Uterus (tissue), 4 donors: ENCODE measurements around the gene CPED1. TPM values are rescaled to one million over a fixed set of nuclear protein-coding genes. Genes with fewer than 3 reads are reported as not detected.
"Not testable (repeated sequence)": the region's sequence is repeated elsewhere in the genome, so short reads cannot be mapped to it uniquely, and the experiment has no call there.

ENCODE experiments used
- DNase-seq, 2 donors: peaks; one replicate each; pipeline ENCODE4 v3.0.0-alpha.2; 2019 to 2020
- H3K27ac ChIP-seq, 2 donors: fragments of 200-600 bp; sonication (generic); 1 replicate in 1 of 2; 2 replicates in 1 of 2; pipeline ENCODE4 v1.5.1; 2016 to 2018
- H3K27me3 ChIP-seq, 2 donors: fragments of 200-600 bp; sonication (generic); one replicate each; pipeline ENCODE4 v1.5.1; 2018 to 2019; ENCODE audit warnings: control low read depth in 1 of 2
- H3K36me3 ChIP-seq, 2 donors: fragments of 200-600 bp; sonication (generic); one replicate each; pipeline ENCODE4 v1.5.1; 2019; ENCODE audit warnings: control low read depth in 1 of 2
- H3K4me1 ChIP-seq, 2 donors: fragments of 200-600 bp; sonication (generic); one replicate each; pipeline ENCODE4 v1.5.1; 2018 to 2019; ENCODE audit warnings: control low read depth in 1 of 2
- H3K4me3 ChIP-seq, 2 donors: fragments of 200-600 bp; sonication (generic); 1 replicate in 1 of 2; 2 replicates in 1 of 2; pipeline ENCODE4 v1.5.1; 2018 to 2019; ENCODE audit warnings: mild to moderate bottlenecking in 1 of 2
- H3K9me3 ChIP-seq, 2 donors: fragments of 200-600 bp; sonication (generic); one replicate each; pipeline ENCODE4 v1.5.1; 2019; ENCODE audit warnings: control low read depth in 1 of 2
- CTCF ChIP-seq, 4 experiments: fragments of 200-600 bp in 2 of 4; fragments of 450-650 bp in 2 of 4; sonication (generic) in 2 of 4; IDR thresholded peaks; one replicate each; pipeline ENCODE4 v1.5.1; 2016 to 2019; ENCODE audit warnings: antibody characterized with exemption in 4 of 4, mild to moderate bottlenecking in 2 of 4, moderate library complexity in 1 of 4
- POLR2A ChIP-seq, 2 donors: fragments of 450-650 bp; IDR thresholded peaks; one replicate each; pipeline ENCODE4 v1.6.1; 2016; ENCODE audit warnings: antibody characterized with exemption in 2 of 2, mild to moderate bottlenecking in 1 of 2, moderate library complexity in 1 of 2
- intact Hi-C: fragments of 100-400 bp; cut with DNase I; formaldehyde crosslinking; loops from one replicate; pipeline ENCODE4 v1.15.1; 2023; ENCODE audit warnings: low total_unique reads
- total RNA-seq, 4 donors: library from RNA; depleted of rRNA in 3 of 4; stranded (reverse); fragments of >200 nt in 3 of 4; gene quantifications; one replicate each; pipeline versions ENCODE4 v1.1.0 to v1.2.4, GENCODE V29; 2014 to 2023
- donor health status: DM: yes; HTN: yes; CAD: no.

CPED1 gene
- total RNA-seq, 4 donors from 2014 or later = 47.4 to 194 (median 59.2) TPM

GRCh38 chr7:121116396-121116795 is 127.9 kb downstream of the CPED1 start:
- H3K9me3 ChIP-seq = no peaks in the 10 kb centered on the region
- H3K4me1 ChIP-seq = no peaks in the 10 kb centered on the region
- DNase-seq = no peak
- H3K27me3 ChIP-seq = no peaks in the 10 kb centered on the region
- no peak overlapping the region for H3K4me3 ChIP-seq
- H3K27ac ChIP-seq = no peak overlapping the region
- no peak for TF ChIP-seq POLR2A (IDR thresholded peaks at IDR 0.05)
- TF ChIP-seq CTCF (IDR thresholded peaks at IDR 0.05) = no peak
- no peaks in the 10 kb centered on the region for H3K36me3 ChIP-seq
- intact Hi-C loops = no loop called here

GRCh38 chr7:121119047-121119446 is 130.5 kb downstream of the CPED1 start:
- H3K9me3 ChIP-seq = no peaks in the 10 kb centered on the region
- no peak overlapping the region for H3K4me3 ChIP-seq
- no peak overlapping the region for H3K27ac ChIP-seq
- no peaks in the 10 kb centered on the region for H3K36me3 ChIP-seq
- DNase-seq = no peak
- H3K27me3 ChIP-seq = no peaks in the 10 kb centered on the region
- TF ChIP-seq POLR2A (IDR thresholded peaks at IDR 0.05) (no peak), CTCF (IDR thresholded peaks at IDR 0.05) (no peak)
- intact Hi-C loops = no loop called here
- H3K4me1 ChIP-seq = no peaks in the 10 kb centered on the region

GRCh38 chr7:121123032-121123431 is 134.5 kb downstream of the CPED1 start:
- H3K4me1 ChIP-seq = no peaks in the 10 kb centered on the region
- H3K27me3 ChIP-seq = no peaks in the 10 kb centered on the region
- DNase-seq = no peak
- H3K4me3 ChIP-seq = no peak overlapping the region
- no peaks in the 10 kb centered on the region for H3K9me3 ChIP-seq
- no peaks in the 10 kb centered on the region for H3K36me3 ChIP-seq
- intact Hi-C loops = no loop called here
- TF ChIP-seq CTCF (IDR thresholded peaks at IDR 0.05) (no peak), POLR2A (IDR thresholded peaks at IDR 0.05) (no peak)
- H3K27ac ChIP-seq = no peak overlapping the region

GRCh38 chr7:121125454-121125853 is 136.9 kb downstream of the CPED1 start:
- intact Hi-C loops, H3K27me3 ChIP-seq, H3K4me3 ChIP-seq, H3K4me1 ChIP-seq, H3K27ac ChIP-seq, H3K36me3 ChIP-seq, DNase-seq, H3K9me3 ChIP-seq: not testable (repeated sequence)

GRCh38 chr7:121126201-121126600 is 137.7 kb downstream of the CPED1 start:
- no peak for DNase-seq
- Histone ChIP-seq H3K9me3 (no peaks in the 10 kb centered on the region), H3K27ac (no peak overlapping the region), H3K4me1 (no peaks in the 10 kb centered on the region), H3K36me3 (no peaks in the 10 kb centered on the region), H3K4me3 (no peak overlapping the region), H3K27me3 (no peaks in the 10 kb centered on the region)
- no peak for TF ChIP-seq CTCF (IDR thresholded peaks at IDR 0.05)
- TF ChIP-seq POLR2A (IDR thresholded peaks at IDR 0.05) = no peak
- intact Hi-C loops = no loop called here
